Colonic mucosa (tissue), 4 donors: ENCODE data around the gene CCDC159. TPM values are rescaled to one million over a fixed set of nuclear protein-coding genes. Genes with fewer than 3 reads are reported as not detected.

Experiments
- DNase-seq: peaks from one replicate; pipeline ENCODE4 v3.0.0-alpha.2; 2020
- H3K27ac ChIP-seq: fragments of 200-600 bp; one replicate; pipeline ENCODE4 v1.8.0; 2021
- H3K27me3 ChIP-seq: fragments of 200-600 bp; one replicate; pipeline ENCODE4 v1.8.0; 2021
- H3K36me3 ChIP-seq: fragments of 200-600 bp; one replicate; pipeline ENCODE4 v1.8.0; 2021
- H3K4me1 ChIP-seq: fragments of 200-600 bp; one replicate; pipeline ENCODE4 v1.8.0; 2021; ENCODE audit warnings: mild to moderate bottlenecking
- H3K4me3 ChIP-seq: fragments of 200-600 bp; one replicate; pipeline ENCODE4 v1.8.0; 2021
- H3K9ac ChIP-seq, 2 donors: one replicate each; pipeline ENCODE4 v1.7.0; 2013; ENCODE audit warnings: control low read depth in 2 of 2, low read depth in 2 of 2, low read length in 2 of 2
- H3K9me3 ChIP-seq: fragments of 200-600 bp; one replicate; pipeline ENCODE4 v1.8.0; 2021
- CTCF ChIP-seq: fragments of 200-600 bp; IDR thresholded peaks from one replicate; pipeline ENCODE4 v1.8.0; 2022; ENCODE audit warnings: antibody characterized with exemption, mild to moderate bottlenecking
- intact Hi-C: fragments of 100-400 bp; cut with DNase I; formaldehyde crosslinking; loops from one replicate; pipeline ENCODE4 v1.14.1; 2022
- total RNA-seq, 2 donors: library from RNA; stranded (reverse); fragmentation: NEBNext Ultra II Directional in 1 of 2; extraction: Animal tissue kit (Norgen Biotek cat#: 25700) in 1 of 2; gene quantifications; one replicate each; pipeline ENCODE4 v1.2.1, GENCODE V29; 2021
- donor health status: healthy.
- donor health status: DM: no; HTN: no; CAD: no.
- donor health status: DM: no; HTN: no; CAD: no.

The CCDC159 gene
- total RNA-seq, 2 donors from 2014 or later: 17.4 to 21.4 TPM

DNA sequence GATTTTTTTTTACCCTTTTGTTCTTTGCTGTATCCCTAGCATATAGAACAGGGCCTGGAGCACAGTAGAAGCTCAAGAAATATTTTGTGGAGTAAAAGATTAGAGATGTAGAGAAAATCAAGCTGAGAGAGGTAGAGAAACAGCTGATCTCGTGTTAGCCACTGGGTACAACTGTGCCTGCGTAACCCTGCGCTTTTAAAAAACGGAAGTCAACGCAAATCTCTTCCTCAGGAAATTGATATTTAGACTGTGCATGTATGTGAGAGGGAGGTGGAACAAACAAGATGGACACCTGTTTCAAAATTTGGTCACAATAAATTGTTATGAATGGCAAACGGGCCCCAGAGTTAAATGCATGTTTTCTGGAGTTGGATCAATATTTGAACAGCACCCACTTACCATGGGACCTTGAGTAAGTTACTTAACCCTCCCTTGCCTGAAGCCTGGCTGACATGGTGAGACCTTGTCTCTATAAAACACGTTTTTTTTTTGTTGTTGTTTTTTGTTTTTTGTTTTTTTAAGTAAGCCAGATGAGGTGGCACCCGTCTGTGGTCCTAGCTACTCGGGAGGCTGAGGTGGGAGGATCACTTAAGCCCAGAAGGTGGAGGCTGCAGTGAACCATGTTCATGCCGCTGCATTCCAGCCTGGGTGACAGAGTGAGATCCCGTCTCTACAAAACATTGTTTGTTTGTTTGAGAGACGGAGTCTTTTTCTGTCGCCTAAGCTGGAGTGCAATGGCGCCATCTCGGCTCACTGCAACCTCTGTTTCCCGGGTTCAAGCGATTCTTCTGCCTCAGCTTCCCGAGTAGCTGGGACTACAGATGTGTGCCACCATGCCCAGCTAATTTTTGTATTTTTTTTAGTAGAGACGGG is 41.1 kb downstream of the CCDC159 start:
- no peak for DNase-seq
- H3K9ac ChIP-seq: no peak overlapping the region

GRCh38 chr19:11390359-11390758 is 44.0 kb downstream of the CCDC159 start:
- TF ChIP-seq CTCF: no peak
- no peak overlapping the region for H3K27ac ChIP-seq
- DNase-seq: no peak
- no peak overlapping the region for H3K4me3 ChIP-seq
- no peaks in the 10 kb centered on the region for H3K36me3 ChIP-seq
- H3K9me3 ChIP-seq: no peaks in the 10 kb centered on the region
- no peaks in the 10 kb centered on the region for H3K27me3 ChIP-seq
- no peak overlapping the region for H3K9ac ChIP-seq
- intact Hi-C loops: no loop called here
- H3K4me1 ChIP-seq: no peaks in the 10 kb centered on the region

More for the DNA sequence above, 41.1 kb downstream of the CCDC159 start:
- Histone ChIP-seq H3K4me1 (peaks cover 5% of the 10 kb centered on the region), H3K4me3 (no peak overlapping the region), H3K9me3 (no peaks in the 10 kb centered on the region), H3K27ac (no peak overlapping the region), H3K36me3 (no peaks in the 10 kb centered on the region), H3K27me3 (no peaks in the 10 kb centered on the region)
- no peak for TF ChIP-seq CTCF
- intact Hi-C loops: no loop called here

- no peak overlapping the region for H3K27ac ChIP-seq
- H3K27me3 ChIP-seq: no peaks in the 10 kb centered on the region
- DNase-seq: no peak
- H3K9me3 ChIP-seq: no peaks in the 10 kb centered on the region
- intact Hi-C loops: no loop called here
- no peak overlapping the region for H3K4me3 ChIP-seq
- no peak overlapping the region for H3K9ac ChIP-seq
- H3K4me1 ChIP-seq: no peaks in the 10 kb centered on the region
- H3K36me3 ChIP-seq: no peaks in the 10 kb centered on the region
- no peak for TF ChIP-seq CTCF
Observed at GRCh38 chr19:11390933-11391680, 44.8 kb downstream of the CCDC159 start.

DNA sequence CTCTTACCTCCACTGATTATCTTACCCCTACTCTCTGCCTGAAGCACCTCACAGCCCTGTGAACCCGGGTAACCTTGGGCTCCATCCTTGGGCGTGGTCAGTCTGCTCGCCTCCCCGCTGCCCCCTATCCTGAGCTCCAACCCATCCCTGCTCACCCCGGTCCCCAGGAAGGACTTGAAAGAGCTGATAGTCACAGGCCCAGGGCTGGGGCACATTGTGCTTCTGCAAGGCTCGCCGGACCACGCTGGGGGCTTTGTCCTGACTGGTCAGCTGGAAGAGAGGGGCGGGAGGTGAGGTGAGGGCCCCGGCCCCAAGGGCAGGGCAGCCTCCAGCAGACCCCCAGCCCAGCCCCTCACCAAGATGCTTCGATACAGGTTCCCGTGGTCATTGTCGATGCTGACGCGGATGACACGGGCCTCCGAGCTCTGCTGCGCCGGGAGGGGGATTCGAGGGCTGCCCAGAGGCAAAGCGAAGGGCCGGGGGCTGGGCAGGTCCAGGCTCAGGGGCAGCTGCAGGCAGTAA is 50.8 kb downstream of the CCDC159 start:
- no peak overlapping the region for H3K4me3 ChIP-seq
- no peaks in the 10 kb centered on the region for H3K9me3 ChIP-seq
- H3K27me3 ChIP-seq: no peaks in the 10 kb centered on the region
- H3K27ac ChIP-seq: no peak overlapping the region
- no peak for DNase-seq
- no peak overlapping the region for H3K9ac ChIP-seq
- intact Hi-C loops: no loop called here
- TF ChIP-seq CTCF: no peak
- no peaks in the 10 kb centered on the region for H3K36me3 ChIP-seq
- no peaks in the 10 kb centered on the region for H3K4me1 ChIP-seq

GRCh38 chr19:11399667-11400066 is 53.3 kb downstream of the CCDC159 start:
- DNase-seq: no peak
- intact Hi-C loops: no loop called here

More at GRCh38 chr19:11399667-11400066, 53.3 kb downstream of the CCDC159 start:
- TF ChIP-seq CTCF: no peak
- H3K27ac ChIP-seq: no peak overlapping the region
- H3K9me3 ChIP-seq: no peaks in the 10 kb centered on the region
- H3K9ac ChIP-seq: no peak overlapping the region
- no peaks in the 10 kb centered on the region for H3K4me1 ChIP-seq
- no peaks in the 10 kb centered on the region for H3K36me3 ChIP-seq
- H3K4me3 ChIP-seq: no peak overlapping the region
- H3K27me3 ChIP-seq: no peaks in the 10 kb centered on the region
